HEK293T (cell line): ENCODE results near the gene ARMH4.

Experiments used
- CTCF ChIA-PET: fragments of 350-600 bp; formaldehyde crosslinking; extraction: SDS; loops from one replicate; lab custom pipeline; 2021; ENCODE audit warnings: antibody characterized with exemption, inconsistent platforms; lab: Yijun Ruan, JAX
- POLR2A ChIA-PET: fragments of 350-600 bp; formaldehyde crosslinking; extraction: SDS; loops from one replicate; lab custom pipeline; 2020; ENCODE audit warnings: antibody characterized with exemption, inconsistent platforms; lab: Yijun Ruan, JAX
- DNase-seq: peaks from one replicate; pipeline ENCODE4 v3.0.0; 2012; ENCODE audit warnings: mixed read lengths; ENCODE audit errors: extremely low spot score
- ARNT ChIP-seq: fragments of 450-650 bp; IDR thresholded peaks from 2 replicates; pipeline ENCODE4 v1.6.1; 2017; ENCODE audit warnings: mild to moderate bottlenecking
- BHLHE40 ChIP-seq: fragments of 450-650 bp; IDR thresholded peaks from 2 replicates; pipeline ENCODE4 v1.6.1; 2016; ENCODE audit warnings: mild to moderate bottlenecking, moderate library complexity, borderline replicate concordance
- CTBP1 ChIP-seq: fragments of 450-650 bp; IDR thresholded peaks from 2 replicates; pipeline ENCODE4 v1.6.1; 2016; ENCODE audit warnings: borderline replicate concordance
- ELF4 ChIP-seq: fragments of 450-650 bp; IDR thresholded peaks from 2 replicates; pipeline ENCODE4 v1.6.1; 2017; ENCODE audit warnings: antibody characterized with exemption
- FOXA1 ChIP-seq: fragments of 450-650 bp; IDR thresholded peaks from 2 replicates; pipeline ENCODE4 v1.6.1; 2016; ENCODE audit warnings: mild to moderate bottlenecking
- FOXK2 ChIP-seq: fragments of 450-650 bp; IDR thresholded peaks from 2 replicates; pipeline ENCODE4 v1.6.1; 2016; ENCODE audit warnings: mild to moderate bottlenecking
- FOXM1 ChIP-seq: fragments of 450-650 bp; IDR thresholded peaks from 2 replicates; pipeline ENCODE4 v1.6.1; 2017; ENCODE audit warnings: mild to moderate bottlenecking, borderline replicate concordance
- HDGF ChIP-seq: fragments of 450-650 bp; IDR thresholded peaks from 2 replicates; pipeline ENCODE4 v1.6.1; 2017; ENCODE audit warnings: antibody characterized with exemption, borderline replicate concordance
- L3MBTL2 ChIP-seq: fragments of 450-650 bp; conservative IDR thresholded peaks from 2 replicates; pipeline ENCODE4 v1.6.1; 2016; ENCODE audit warnings: mild to moderate bottlenecking
- LEF1 ChIP-seq: fragments of 450-650 bp; IDR thresholded peaks from 2 replicates; pipeline ENCODE4 v1.6.1; 2017; ENCODE audit warnings: mild to moderate bottlenecking, borderline replicate concordance
- NFRKB ChIP-seq: fragments of 450-650 bp; IDR thresholded peaks from 2 replicates; pipeline ENCODE4 v1.6.1; 2016; ENCODE audit warnings: mild to moderate bottlenecking, moderate library complexity
- SP1 ChIP-seq: fragments of 450-650 bp; IDR thresholded peaks from 2 replicates; pipeline ENCODE4 v1.6.1; 2017
- SUZ12 ChIP-seq: fragments of 450-650 bp; IDR thresholded peaks from 2 replicates; pipeline ENCODE4 v1.6.1; 2016; ENCODE audit warnings: mild to moderate bottlenecking
- TARDBP ChIP-seq: fragments of 450-650 bp; IDR thresholded peaks from 2 replicates; pipeline ENCODE4 v1.6.1; 2016
- ZNF384 ChIP-seq: fragments of 450-650 bp; IDR thresholded peaks from 2 replicates; pipeline ENCODE4 v1.6.1; 2016
- TF ChIP-seq, protein P1 (sequence below): fragments of 450-650 bp; IDR thresholded peaks from 2 replicates; pipeline ENCODE4 v1.6.1; 2016

Gene ARMH4

DNA sequence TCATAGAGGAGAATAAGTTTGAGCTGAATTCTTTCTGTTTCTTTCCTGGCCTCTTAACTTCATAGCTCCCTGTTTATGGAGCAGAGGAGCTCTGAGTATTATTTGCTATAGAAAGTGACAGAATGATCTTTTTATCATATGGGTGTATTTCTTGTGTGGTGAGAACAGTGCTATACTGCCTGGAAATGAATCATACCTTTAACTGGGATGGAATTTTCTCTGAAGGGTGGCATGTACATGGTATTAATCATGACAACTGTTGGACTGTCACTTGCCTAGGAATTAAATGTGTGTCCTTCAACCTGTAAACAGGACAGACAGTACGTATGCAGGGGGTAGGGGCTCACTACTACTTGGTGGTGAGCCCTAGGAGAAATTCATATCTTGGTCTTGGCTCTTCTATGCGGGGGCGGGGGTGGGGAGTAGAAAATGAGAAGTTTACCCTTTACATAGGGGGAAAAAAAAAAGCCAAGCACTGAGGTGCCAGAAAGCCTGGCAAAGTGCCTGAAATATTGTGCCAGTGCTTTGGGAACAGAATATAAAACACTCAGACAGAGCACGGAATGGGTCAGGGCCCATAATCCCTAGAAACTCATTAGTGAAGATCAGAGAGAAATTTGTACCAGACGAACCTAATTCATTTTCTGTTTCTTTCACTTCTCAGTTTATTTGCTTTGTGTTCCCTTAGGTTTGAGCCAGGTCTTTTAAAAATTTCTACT lies 33.8 kb downstream of the ARMH4 start:
- ChIA-PET POLR2A (no interaction called here), CTCF (no interaction called here)
- DNase-seq: no peak
- TF ChIP-seq SP1: no peak
- TF ChIP-seq CTBP1: no peak
- TF ChIP-seq FOXK2: no peak
- TF ChIP-seq HDGF: no peak
- TF ChIP-seq ARNT: no peak
- TF ChIP-seq NFRKB: no peak
- TF ChIP-seq BHLHE40: no peak
- TF ChIP-seq ELF4: no peak
- TF ChIP-seq FOXA1: no peak
- TF ChIP-seq SUZ12: no peak
- TF ChIP-seq, protein P1, sequence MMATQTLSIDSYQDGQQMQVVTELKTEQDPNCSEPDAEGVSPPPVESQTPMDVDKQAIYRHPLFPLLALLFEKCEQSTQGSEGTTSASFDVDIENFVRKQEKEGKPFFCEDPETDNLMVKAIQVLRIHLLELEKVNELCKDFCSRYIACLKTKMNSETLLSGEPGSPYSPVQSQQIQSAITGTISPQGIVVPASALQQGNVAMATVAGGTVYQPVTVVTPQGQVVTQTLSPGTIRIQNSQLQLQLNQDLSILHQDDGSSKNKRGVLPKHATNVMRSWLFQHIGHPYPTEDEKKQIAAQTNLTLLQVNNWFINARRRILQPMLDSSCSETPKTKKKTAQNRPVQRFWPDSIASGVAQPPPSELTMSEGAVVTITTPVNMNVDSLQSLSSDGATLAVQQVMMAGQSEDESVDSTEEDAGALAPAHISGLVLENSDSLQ: no peak
- no peak for TF ChIP-seq LEF1
- no peak for TF ChIP-seq FOXM1
- no peak for TF ChIP-seq TARDBP
- TF ChIP-seq L3MBTL2: no peak
- no peak for TF ChIP-seq ZNF384

DNA sequence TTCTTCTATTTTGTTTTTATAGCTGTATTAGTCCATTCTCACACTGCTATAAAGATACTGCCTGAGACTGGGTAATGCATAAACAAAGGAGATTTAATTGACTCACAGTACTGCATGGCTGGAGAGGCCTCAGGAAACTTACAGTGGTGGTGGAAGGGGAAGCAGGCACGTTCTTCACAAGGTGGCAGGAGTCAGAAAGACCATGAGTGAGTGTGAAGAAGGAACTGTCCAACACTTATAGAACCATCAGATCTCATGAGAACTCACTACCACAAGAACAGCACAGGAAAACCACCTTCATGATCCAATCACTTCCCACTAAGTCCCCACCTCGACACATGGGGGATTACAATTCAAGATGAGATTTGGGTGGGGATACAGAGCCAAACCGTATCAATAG lies 42.3 kb downstream of the ARMH4 start:
- CTCF ChIA-PET: interaction anchor here (0.6 to 1.6 kb wide), 2 partner anchors 55 to 813 kb away, joined by 3 to 5 read pairs; no protein-coding TSS in a partner anchor
- POLR2A ChIA-PET: no interaction called here
- no peak for DNase-seq

DNA sequence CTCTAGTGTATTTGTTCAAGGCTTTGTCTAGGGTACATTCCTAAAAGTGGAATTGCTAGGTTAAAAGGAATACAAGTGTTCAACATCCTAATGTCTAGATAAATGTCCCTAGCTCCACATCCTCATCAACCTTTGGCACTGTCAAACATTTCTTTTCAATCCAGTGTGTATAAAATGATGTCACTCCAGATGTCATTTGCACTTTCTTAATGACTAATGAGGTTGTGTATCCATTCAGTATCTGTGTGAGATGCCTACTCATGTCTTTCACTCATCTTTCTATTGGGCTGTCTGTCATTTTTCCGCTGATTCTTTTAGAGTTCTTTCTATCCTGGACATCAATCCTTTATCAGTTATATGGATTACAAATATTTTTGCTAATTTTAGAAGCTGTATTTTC lies 43.3 kb downstream of the ARMH4 start:
- no peak for DNase-seq
- TF ChIP-seq HDGF (no peak), TARDBP (no peak)
- ChIA-PET CTCF (interaction anchor here (0.6 to 1.6 kb wide), 5 partner anchors 11 to 145 kb away, joined by 3 to 5 read pairs (median 3); no protein-coding TSS in a partner anchor), POLR2A (no interaction called here)

More for the DNA sequence above, 42.3 kb downstream of the ARMH4 start:
- no peak for TF ChIP-seq ELF4
- TF ChIP-seq HDGF: no peak
- TF ChIP-seq FOXA1: no peak
- TF ChIP-seq NFRKB: no peak
- no peak for TF ChIP-seq FOXM1
- TF ChIP-seq, protein P1: no peak
- TF ChIP-seq SUZ12: no peak
- TF ChIP-seq SP1: no peak
- TF ChIP-seq CTBP1: no peak
- no peak for TF ChIP-seq TARDBP
- TF ChIP-seq LEF1: no peak
- TF ChIP-seq ZNF384: no peak
- TF ChIP-seq L3MBTL2: no peak
- no peak for TF ChIP-seq ARNT
- no peak for TF ChIP-seq BHLHE40
- no peak for TF ChIP-seq FOXK2

DNA sequence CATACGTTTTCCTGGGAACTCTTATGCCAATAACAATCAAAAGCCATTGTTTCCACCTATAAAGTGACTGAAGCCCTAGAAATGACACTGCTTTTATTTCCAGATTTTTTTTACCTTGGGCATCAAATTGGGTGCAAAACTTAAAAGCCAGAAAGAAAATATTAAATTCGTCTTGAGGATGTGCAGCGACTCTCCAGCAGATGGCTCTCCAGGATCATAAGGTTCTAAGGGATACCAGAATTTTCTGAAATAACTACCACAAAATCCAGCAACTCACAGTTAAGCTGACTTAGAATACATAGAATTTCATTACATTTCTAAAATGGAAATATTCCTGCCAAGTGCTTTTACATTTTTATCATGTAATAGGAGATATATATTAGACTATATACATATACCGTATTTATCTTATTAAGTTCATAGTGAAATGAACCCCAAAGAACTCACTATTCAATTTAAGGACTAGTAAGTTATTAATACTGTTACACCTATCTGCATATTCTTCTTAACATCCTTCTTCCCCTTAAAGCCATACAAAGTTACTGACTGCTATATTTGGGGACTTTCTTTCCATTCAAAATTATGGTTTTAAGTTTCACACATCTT lies 44.0 kb downstream of the ARMH4 start:
- DNase-seq: peak; percentile 44
- POLR2A ChIA-PET: no interaction called here
- TF ChIP-seq BHLHE40 (no peak), ELF4 (no peak), SP1 (no peak), LEF1 (no peak), HDGF (no peak), FOXM1 (no peak), TARDBP (no peak), ZNF384 (no peak), FOXK2 (no peak), NFRKB (no peak), CTBP1 (no peak), FOXA1 (no peak), L3MBTL2 (no peak), SUZ12 (no peak), ARNT (no peak)
- TF ChIP-seq, protein P1: no peak
- CTCF ChIA-PET: interaction anchor here (0.6 to 1.4 kb wide), 4 partner anchors 11 to 58 kb away, joined by 3 to 5 read pairs (median 4); no protein-coding TSS in a partner anchor

DNA sequence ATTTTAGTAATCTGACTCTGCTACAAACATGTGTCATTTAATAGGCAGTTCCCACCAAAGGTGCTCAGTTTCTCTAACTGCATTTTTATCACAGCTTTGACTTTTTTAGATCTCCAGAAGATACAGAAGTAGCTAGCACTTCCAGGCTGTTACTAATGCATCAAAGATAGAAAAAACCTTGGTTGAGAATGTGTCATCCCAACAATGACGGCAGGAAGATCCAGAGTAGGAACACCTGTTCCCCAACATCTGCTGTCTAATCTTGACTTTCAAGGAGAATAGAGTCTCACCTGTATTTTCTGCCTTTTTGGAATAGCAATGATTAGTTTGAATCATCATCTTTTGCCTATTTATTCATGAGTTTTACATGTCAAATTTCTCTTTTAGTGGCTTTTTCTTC lies 45.0 kb downstream of the ARMH4 start:
- TF ChIP-seq CTBP1 (no peak), L3MBTL2 (no peak), SUZ12 (no peak), ELF4 (no peak), TARDBP (no peak), BHLHE40 (no peak)
- POLR2A ChIA-PET: interaction anchor here (1.0 kb wide), 1 partner anchor 138 kb away, joined by 3 read pairs; the partner anchor contains the start of gene PSMA3
- DNase-seq: no peak
- CTCF ChIA-PET: interaction anchor here (0.5 to 1.4 kb wide), 2 partner anchors 57 to 1014 kb away, joined by 3 to 5 read pairs; no protein-coding TSS in a partner anchor
